HEK293 (cell line): Measurements from ENCODE around the gene MTF2.
"Not testable (repeated sequence)": the region's sequence is repeated elsewhere in the genome, so short reads cannot be mapped to it uniquely, and the experiment has no call there.

Source experiments
- CTCF ChIA-PET: fragments of 350-600 bp; formaldehyde crosslinking; extraction: SDS; loops from one replicate; lab custom pipeline; 2021; ENCODE audit warnings: antibody characterized with exemption; lab: Yijun Ruan, JAX
- POLR2A ChIA-PET: fragments of 300-600 bp; formaldehyde crosslinking; extraction: SDS; loops from one replicate; lab custom pipeline; 2020; ENCODE audit warnings: antibody characterized with exemption, inconsistent platforms; lab: Yijun Ruan, JAX
- H3K27ac ChIP-seq: fragments of 200-500 bp; sonication (Bioruptor generic); 2 replicates; pipeline ENCODE4 v1.5.1; 2014; ENCODE audit warnings: low read depth, low read length, control low read depth, inconsistent platforms; ENCODE audit errors: extremely low read depth
- H3K36me3 ChIP-seq, 2 experiments: fragments of 200-500 bp in 1 of 2; sonication (Bioruptor generic) in 1 of 2; 1 replicate in 1 of 2; 2 replicates in 1 of 2; pipeline ENCODE4 v1.5.1; 2014 to 2017; ENCODE audit warnings: inconsistent platforms in 2 of 2, low read length in 2 of 2; ENCODE audit not compliant: control insufficient read depth in 2 of 2, insufficient read depth in 1 of 2
- H3K4me1 ChIP-seq: fragments of 200-500 bp; sonication (Bioruptor generic); 2 replicates; pipeline ENCODE4 v1.5.1; 2014; ENCODE audit warnings: mild to moderate bottlenecking, low read length, inconsistent platforms; ENCODE audit not compliant: control insufficient read depth, insufficient read depth
- H3K4me3 ChIP-seq: 2 replicates; pipeline ENCODE4 v1.5.1; 2011; ENCODE audit warnings: low read depth, mild to moderate bottlenecking, control low read depth, low read length, moderate library complexity
- H3K9me3 ChIP-seq: fragments of 200-500 bp; sonication (Bioruptor generic); 2 replicates; pipeline ENCODE4 v1.5.1; 2014; ENCODE audit warnings: low read depth, low read length, inconsistent platforms; ENCODE audit not compliant: control insufficient read depth, insufficient read depth
- TRIM28 ChIP-seq: IDR thresholded peaks from 2 replicates; pipeline ENCODE4 v1.6.1; 2011; ENCODE audit warnings: low read length, control low read depth, borderline replicate concordance
- ZNF133 ChIP-seq: fragments of 450-650 bp; formaldehyde crosslinking; IDR thresholded peaks from 2 replicates; pipeline ENCODE4 v1.5.1; 2016; ENCODE audit warnings: missing biosample characterization, missing genetic modification characterization
- ZNF138 ChIP-seq: fragments of 450-650 bp; formaldehyde crosslinking; IDR thresholded peaks from 2 replicates; pipeline ENCODE4 v1.5.1; 2016; ENCODE audit warnings: missing biosample characterization, missing genetic modification characterization, borderline replicate concordance
- ZNF184 ChIP-seq: fragments of 450-650 bp; IDR thresholded peaks from 2 replicates; pipeline ENCODE4 v1.5.1; 2018; ENCODE audit warnings: missing biosample characterization, mild to moderate bottlenecking, missing genetic modification characterization
- ZNF23 ChIP-seq: fragments of 450-650 bp; formaldehyde crosslinking; IDR thresholded peaks from 2 replicates; pipeline ENCODE4 v1.5.1; 2016; ENCODE audit warnings: missing biosample characterization, missing genetic modification characterization, borderline replicate concordance
- ZNF239 ChIP-seq: fragments of 450-650 bp; formaldehyde crosslinking; IDR thresholded peaks from 2 replicates; pipeline ENCODE4 v1.5.1; 2016; ENCODE audit warnings: missing biosample characterization, missing genetic modification characterization
- ZNF354C ChIP-seq: fragments of 450-650 bp; formaldehyde crosslinking; IDR thresholded peaks from 2 replicates; pipeline ENCODE4 v1.5.1; 2016; ENCODE audit warnings: missing biosample characterization, missing genetic modification characterization, low read depth, borderline replicate concordance
- ZNF514 ChIP-seq: fragments of 450-650 bp; formaldehyde crosslinking; IDR thresholded peaks from 2 replicates; pipeline ENCODE4 v1.5.1; 2016; ENCODE audit warnings: missing biosample characterization, missing genetic modification characterization
- ZNF558 ChIP-seq: fragments of 450-650 bp; formaldehyde crosslinking; IDR thresholded peaks from 2 replicates; pipeline ENCODE4 v1.5.1; 2016; ENCODE audit warnings: missing biosample characterization, missing genetic modification characterization
- ZNF561 ChIP-seq: fragments of 450-650 bp; IDR thresholded peaks from 2 replicates; pipeline ENCODE4 v1.5.1; 2018; ENCODE audit warnings: missing biosample characterization, missing genetic modification characterization, borderline replicate concordance
- ZNF600 ChIP-seq: fragments of 450-650 bp; formaldehyde crosslinking; IDR thresholded peaks from 2 replicates; pipeline ENCODE4 v1.5.1; 2016; ENCODE audit warnings: missing biosample characterization, missing genetic modification characterization
- ZNF701 ChIP-seq: fragments of 450-650 bp; formaldehyde crosslinking; IDR thresholded peaks from 2 replicates; pipeline ENCODE4 v1.5.1; 2016; ENCODE audit warnings: missing biosample characterization, missing genetic modification characterization
- ZNF785 ChIP-seq: fragments of 450-650 bp; formaldehyde crosslinking; IDR thresholded peaks from 2 replicates; pipeline ENCODE4 v1.5.1; 2016; ENCODE audit warnings: missing biosample characterization, missing genetic modification characterization
- ZXDB ChIP-seq: fragments of 450-650 bp; formaldehyde crosslinking; IDR thresholded peaks from 2 replicates; pipeline ENCODE4 v1.5.1; 2016; ENCODE audit warnings: missing biosample characterization, missing genetic modification characterization
- TF ChIP-seq, protein P1 (sequence below): IDR thresholded peaks from 2 replicates; pipeline ENCODE4 v1.6.1; 2011; ENCODE audit warnings: mild to moderate bottlenecking, low read depth, low read length, borderline replicate concordance
- TF ChIP-seq, protein P2 (sequence below): fragments of 450-650 bp; formaldehyde crosslinking; IDR thresholded peaks from 2 replicates; pipeline ENCODE4 v1.5.1; 2017; ENCODE audit warnings: missing biosample characterization, mild to moderate bottlenecking, missing genetic modification characterization, moderate library complexity
- TF ChIP-seq, protein P3 (sequence below): fragments of 450-650 bp; formaldehyde crosslinking; IDR thresholded peaks from 2 replicates; pipeline ENCODE4 v1.5.1; 2016; ENCODE audit warnings: missing biosample characterization, missing genetic modification characterization
- TF ChIP-seq, protein P4 (sequence below): fragments of 450-650 bp; formaldehyde crosslinking; IDR thresholded peaks from 2 replicates; pipeline ENCODE4 v1.5.1; 2016; ENCODE audit warnings: missing biosample characterization, missing genetic modification characterization, borderline replicate concordance
- TF ChIP-seq, protein P5 (sequence below): fragments of 450-650 bp; formaldehyde crosslinking; IDR thresholded peaks from 2 replicates; pipeline ENCODE4 v1.5.1; 2016; ENCODE audit warnings: missing biosample characterization, missing genetic modification characterization, low read depth

MTF2 gene

DNA sequence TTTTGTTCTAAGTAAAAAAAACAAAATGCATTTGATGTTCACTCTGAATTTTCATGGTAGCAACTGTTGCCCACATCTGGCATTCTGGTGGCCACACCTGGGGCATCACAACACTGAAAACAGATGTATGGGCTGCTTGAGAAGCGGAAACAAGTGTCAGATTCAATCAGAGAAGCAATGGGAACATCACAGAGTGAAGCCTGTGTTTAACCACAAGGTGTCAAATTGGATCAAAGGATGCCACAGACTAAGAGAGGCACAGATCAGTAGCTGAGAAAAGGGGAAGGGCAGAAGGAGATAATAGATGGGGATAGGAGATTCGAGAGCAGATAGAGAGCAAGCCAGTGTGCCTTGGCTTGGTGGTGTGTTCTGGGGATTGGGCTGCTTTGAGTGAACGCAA lies 49.8 kb upstream of the MTF2 start:
- ChIA-PET CTCF (interaction anchor here (1.1 kb wide), 1 partner anchor 8 kb away, joined by 3 read pairs; no protein-coding TSS in a partner anchor), POLR2A (no interaction called here)
- Histone ChIP-seq H3K4me3 (no peak overlapping the region), H3K4me1 (no peaks in the 10 kb centered on the region), H3K36me3 (no peaks in the 10 kb centered on the region), H3K9me3 (no peaks in the 10 kb centered on the region), H3K27ac (no peak overlapping the region)
- no peak for TF ChIP-seq ZNF133 (tag by site-specific recombination)
- TF ChIP-seq ZNF561 (tag by site-specific recombination): no peak
- TF ChIP-seq ZNF239 (tag by site-specific recombination): no peak
- TF ChIP-seq, protein P1, sequence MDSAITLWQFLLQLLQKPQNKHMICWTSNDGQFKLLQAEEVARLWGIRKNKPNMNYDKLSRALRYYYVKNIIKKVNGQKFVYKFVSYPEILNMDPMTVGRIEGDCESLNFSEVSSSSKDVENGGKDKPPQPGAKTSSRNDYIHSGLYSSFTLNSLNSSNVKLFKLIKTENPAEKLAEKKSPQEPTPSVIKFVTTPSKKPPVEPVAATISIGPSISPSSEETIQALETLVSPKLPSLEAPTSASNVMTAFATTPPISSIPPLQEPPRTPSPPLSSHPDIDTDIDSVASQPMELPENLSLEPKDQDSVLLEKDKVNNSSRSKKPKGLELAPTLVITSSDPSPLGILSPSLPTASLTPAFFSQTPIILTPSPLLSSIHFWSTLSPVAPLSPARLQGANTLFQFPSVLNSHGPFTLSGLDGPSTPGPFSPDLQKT: no peak
- TF ChIP-seq ZNF184: no peak
- no peak for TF ChIP-seq ZNF23
- no peak for TF ChIP-seq ZNF785 (tag by site-specific recombination)
- no peak for TF ChIP-seq ZNF354C
- TF ChIP-seq, protein P2, sequence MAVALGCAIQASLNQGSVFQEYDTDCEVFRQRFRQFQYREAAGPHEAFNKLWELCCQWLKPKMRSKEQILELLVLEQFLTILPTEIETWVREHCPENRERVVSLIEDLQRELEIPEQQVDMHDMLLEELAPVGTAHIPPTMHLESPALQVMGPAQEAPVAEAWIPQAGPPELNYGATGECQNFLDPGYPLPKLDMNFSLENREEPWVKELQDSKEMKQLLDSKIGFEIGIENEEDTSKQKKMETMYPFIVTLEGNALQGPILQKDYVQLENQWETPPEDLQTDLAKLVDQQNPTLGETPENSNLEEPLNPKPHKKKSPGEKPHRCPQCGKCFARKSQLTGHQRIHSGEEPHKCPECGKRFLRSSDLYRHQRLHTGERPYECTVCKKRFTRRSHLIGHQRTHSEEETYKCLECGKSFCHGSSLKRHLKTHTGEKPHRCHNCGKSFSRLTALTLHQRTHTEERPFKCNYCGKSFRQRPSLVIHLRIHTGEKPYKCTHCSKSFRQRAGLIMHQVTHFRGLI (tag by site-specific recombination): no peak
- TF ChIP-seq ZNF514 (tag by site-specific recombination): no peak
- TF ChIP-seq, protein P3, sequence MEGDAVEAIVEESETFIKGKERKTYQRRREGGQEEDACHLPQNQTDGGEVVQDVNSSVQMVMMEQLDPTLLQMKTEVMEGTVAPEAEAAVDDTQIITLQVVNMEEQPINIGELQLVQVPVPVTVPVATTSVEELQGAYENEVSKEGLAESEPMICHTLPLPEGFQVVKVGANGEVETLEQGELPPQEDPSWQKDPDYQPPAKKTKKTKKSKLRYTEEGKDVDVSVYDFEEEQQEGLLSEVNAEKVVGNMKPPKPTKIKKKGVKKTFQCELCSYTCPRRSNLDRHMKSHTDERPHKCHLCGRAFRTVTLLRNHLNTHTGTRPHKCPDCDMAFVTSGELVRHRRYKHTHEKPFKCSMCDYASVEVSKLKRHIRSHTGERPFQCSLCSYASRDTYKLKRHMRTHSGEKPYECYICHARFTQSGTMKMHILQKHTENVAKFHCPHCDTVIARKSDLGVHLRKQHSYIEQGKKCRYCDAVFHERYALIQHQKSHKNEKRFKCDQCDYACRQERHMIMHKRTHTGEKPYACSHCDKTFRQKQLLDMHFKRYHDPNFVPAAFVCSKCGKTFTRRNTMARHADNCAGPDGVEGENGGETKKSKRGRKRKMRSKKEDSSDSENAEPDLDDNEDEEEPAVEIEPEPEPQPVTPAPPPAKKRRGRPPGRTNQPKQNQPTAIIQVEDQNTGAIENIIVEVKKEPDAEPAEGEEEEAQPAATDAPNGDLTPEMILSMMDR (tag by site-specific recombination): no peak
- no peak for TF ChIP-seq ZNF701 (tag by site-specific recombination)
- no peak for TF ChIP-seq TRIM28

DNA sequence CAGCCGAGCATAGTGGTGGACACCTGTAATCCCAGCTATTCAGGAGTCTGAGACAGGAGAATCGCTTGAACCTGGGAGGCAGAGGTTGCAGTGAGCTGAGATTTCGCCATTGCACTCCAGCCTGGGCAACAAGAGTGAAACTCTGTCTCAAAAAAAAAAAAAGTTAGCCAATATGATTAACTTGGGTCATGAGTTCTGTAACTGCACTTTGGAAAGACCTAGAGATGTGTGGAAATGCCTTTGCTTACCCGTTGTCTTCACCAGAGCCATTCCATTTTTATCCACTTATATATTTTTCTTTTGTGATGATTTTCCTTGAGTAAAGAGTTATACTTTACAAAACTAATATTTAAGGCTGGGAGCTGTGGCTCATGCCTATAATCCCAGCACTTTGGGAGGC lies 48.9 kb upstream of the MTF2 start:
- POLR2A ChIA-PET, H3K4me3 ChIP-seq, H3K4me1 ChIP-seq, H3K9me3 ChIP-seq, H3K36me3 ChIP-seq, H3K27ac ChIP-seq: not testable (repeated sequence)
- CTCF ChIA-PET: interaction anchor here (0.7 to 1.5 kb wide), 3 partner anchors 9 to 405 kb away, joined by 3 to 5 read pairs (median 3); no protein-coding TSS in a partner anchor

DNA sequence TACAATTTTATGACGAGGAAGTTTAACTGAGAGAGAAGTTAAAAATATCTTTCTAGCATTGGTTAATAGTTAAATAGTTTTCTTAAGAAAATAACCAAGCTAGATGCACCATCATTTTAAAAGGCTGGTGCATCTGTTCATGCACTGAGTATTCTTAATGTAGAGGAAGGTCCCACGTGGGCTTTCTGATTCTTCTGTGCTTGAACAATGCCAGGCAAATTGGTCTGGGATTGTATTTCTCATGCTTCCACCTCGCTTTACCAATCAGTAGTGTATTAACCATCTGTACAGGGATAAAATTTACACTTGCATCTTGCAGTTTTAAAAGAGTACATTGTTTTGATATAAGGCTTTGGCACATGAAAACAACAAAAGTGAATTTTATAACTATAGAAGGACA lies 47.4 kb upstream of the MTF2 start:
- TF ChIP-seq, protein P4, sequence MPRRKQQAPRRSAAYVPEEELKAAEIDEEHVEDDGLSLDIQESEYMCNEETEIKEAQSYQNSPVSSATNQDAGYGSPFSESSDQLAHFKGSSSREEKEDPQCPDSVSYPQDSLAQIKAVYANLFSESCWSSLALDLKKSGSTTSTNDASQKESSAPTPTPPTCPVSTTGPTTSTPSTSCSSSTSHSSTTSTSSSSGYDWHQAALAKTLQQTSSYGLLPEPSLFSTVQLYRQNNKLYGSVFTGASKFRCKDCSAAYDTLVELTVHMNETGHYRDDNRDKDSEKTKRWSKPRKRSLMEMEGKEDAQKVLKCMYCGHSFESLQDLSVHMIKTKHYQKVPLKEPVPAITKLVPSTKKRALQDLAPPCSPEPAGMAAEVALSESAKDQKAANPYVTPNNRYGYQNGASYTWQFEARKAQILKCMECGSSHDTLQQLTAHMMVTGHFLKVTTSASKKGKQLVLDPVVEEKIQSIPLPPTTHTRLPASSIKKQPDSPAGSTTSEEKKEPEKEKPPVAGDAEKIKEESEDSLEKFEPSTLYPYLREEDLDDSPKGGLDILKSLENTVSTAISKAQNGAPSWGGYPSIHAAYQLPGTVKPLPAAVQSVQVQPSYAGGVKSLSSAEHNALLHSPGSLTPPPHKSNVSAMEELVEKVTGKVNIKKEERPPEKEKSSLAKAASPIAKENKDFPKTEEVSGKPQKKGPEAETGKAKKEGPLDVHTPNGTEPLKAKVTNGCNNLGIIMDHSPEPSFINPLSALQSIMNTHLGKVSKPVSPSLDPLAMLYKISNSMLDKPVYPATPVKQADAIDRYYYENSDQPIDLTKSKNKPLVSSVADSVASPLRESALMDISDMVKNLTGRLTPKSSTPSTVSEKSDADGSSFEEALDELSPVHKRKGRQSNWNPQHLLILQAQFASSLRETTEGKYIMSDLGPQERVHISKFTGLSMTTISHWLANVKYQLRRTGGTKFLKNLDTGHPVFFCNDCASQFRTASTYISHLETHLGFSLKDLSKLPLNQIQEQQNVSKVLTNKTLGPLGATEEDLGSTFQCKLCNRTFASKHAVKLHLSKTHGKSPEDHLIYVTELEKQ (tag by site-specific recombination): no peak
- no peak for TF ChIP-seq ZXDB
- no peak for TF ChIP-seq ZNF138 (tag by site-specific recombination)
- TF ChIP-seq ZNF701 (tag by site-specific recombination): no peak
- TF ChIP-seq, protein P5, sequence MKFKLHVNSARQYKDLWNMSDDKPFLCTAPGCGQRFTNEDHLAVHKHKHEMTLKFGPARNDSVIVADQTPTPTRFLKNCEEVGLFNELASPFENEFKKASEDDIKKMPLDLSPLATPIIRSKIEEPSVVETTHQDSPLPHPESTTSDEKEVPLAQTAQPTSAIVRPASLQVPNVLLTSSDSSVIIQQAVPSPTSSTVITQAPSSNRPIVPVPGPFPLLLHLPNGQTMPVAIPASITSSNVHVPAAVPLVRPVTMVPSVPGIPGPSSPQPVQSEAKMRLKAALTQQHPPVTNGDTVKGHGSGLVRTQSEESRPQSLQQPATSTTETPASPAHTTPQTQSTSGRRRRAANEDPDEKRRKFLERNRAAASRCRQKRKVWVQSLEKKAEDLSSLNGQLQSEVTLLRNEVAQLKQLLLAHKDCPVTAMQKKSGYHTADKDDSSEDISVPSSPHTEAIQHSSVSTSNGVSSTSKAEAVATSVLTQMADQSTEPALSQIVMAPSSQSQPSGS (tag by site-specific recombination): no peak
- TF ChIP-seq ZNF558 (tag by site-specific recombination): no peak
- no peak for TF ChIP-seq ZNF600 (tag by site-specific recombination)
- no peak overlapping the region for H3K27ac ChIP-seq
- H3K4me3 ChIP-seq: no peak overlapping the region
- no peaks in the 10 kb centered on the region for H3K36me3 ChIP-seq
- H3K4me1 ChIP-seq: no peaks in the 10 kb centered on the region
- no peaks in the 10 kb centered on the region for H3K9me3 ChIP-seq
- CTCF ChIA-PET: interaction anchor here (0.6 kb wide), 1 partner anchor 28 kb away, joined by 3 read pairs; no protein-coding TSS in a partner anchor
- POLR2A ChIA-PET: no interaction called here
